Measurements from ENCODE around the gene SUPT20H.
A peak's percentile ranks its signal among the peaks of the same experiment; 100 is the strongest.

Gene SUPT20H

DNA sequence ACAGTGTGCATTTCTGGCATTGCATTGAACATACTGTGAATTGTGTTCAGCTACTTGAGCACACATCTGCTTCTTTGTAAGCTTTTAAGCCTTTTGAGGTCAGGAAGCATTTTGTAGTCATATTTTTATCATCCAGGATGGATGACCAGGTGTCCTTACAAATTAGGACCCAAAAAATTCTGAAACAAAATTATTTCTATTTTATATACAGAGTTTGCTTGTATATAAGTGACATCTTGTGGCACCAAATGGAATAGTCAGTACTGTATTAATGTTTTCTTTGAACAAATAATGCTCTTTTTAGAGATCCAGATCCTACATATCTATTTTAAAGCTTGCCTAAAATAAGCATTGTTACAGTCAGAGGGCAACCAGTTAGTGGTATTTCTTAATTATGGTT is 9.5 kb upstream of the SUPT20H start:
- TF ChIP-seq, protein P1, sequence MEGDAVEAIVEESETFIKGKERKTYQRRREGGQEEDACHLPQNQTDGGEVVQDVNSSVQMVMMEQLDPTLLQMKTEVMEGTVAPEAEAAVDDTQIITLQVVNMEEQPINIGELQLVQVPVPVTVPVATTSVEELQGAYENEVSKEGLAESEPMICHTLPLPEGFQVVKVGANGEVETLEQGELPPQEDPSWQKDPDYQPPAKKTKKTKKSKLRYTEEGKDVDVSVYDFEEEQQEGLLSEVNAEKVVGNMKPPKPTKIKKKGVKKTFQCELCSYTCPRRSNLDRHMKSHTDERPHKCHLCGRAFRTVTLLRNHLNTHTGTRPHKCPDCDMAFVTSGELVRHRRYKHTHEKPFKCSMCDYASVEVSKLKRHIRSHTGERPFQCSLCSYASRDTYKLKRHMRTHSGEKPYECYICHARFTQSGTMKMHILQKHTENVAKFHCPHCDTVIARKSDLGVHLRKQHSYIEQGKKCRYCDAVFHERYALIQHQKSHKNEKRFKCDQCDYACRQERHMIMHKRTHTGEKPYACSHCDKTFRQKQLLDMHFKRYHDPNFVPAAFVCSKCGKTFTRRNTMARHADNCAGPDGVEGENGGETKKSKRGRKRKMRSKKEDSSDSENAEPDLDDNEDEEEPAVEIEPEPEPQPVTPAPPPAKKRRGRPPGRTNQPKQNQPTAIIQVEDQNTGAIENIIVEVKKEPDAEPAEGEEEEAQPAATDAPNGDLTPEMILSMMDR (IDR thresholded peaks at IDR 0.05; ENCODE audit: low read length): peak; percentile 24; the same call in 1 of the 2 replicates
- TF ChIP-seq EZH2 (IDR thresholded peaks at IDR 0.05; ENCODE audit: borderline replicate concordance, low read length): no peak
- H3K9me3 ChIP-seq (ENCODE audit: low read length): no peaks in the 10 kb centered on the region
- no peaks in the 10 kb centered on the region for H3K27me3 ChIP-seq (ENCODE audit: insufficient read depth, low read length)
- no peak overlapping the region for H3K4me2 ChIP-seq (ENCODE audit: low read length)
- H3K36me3 ChIP-seq (ENCODE audit: insufficient read depth, low read length): no peaks in the 10 kb centered on the region
- H4K20me1 ChIP-seq (ENCODE audit: insufficient read depth, low read length): no peaks in the 10 kb centered on the region
- H3K79me2 ChIP-seq (ENCODE audit: insufficient read depth, low read length): no peaks in the 10 kb centered on the region
- no peak overlapping the region for H3K27ac ChIP-seq (ENCODE audit: low read depth, low read length, poor library complexity, severe bottlenecking)
- H3K4me3 ChIP-seq (ENCODE audit: low read depth, low read length, poor library complexity, severe bottlenecking): no peak overlapping the region
- H3F3A ChIP-seq (ENCODE audit: insufficient read depth, low read length): no peaks in the 10 kb centered on the region
- H3K4me1 ChIP-seq (ENCODE audit: insufficient read depth, low read length, severe bottlenecking): no peaks in the 10 kb centered on the region
- no peak overlapping the region for H3K9ac ChIP-seq (ENCODE audit: low read length)
- H3K9me2 ChIP-seq (ENCODE audit: low read depth, low read length): no peaks in the 10 kb centered on the region
- H2AFZ ChIP-seq (ENCODE audit: low read length): no peak overlapping the region

DNA sequence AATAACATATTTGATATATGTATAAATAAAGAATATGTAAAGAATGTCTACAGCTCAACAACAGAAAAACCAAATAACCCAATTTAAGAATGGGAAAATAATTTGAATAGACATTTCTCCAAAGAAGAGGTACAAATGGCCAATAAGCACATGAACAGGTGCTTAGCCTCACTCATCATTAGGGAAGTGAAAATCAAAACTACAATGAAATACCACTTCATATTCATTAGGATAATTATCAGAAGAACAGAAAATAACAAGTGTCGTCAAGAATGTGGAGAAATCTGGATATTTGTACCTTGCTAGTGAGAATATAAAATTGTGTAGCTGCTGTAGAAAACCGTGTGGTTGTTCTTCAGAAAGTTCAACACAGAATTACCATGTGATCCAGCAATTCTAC is 8.4 kb upstream of the SUPT20H start:
- Histone ChIP-seq H3K9me3 (ENCODE audit: low read length) (no peaks in the 10 kb centered on the region), H3K27me3 (ENCODE audit: insufficient read depth, low read length) (no peaks in the 10 kb centered on the region), H3F3A (ENCODE audit: insufficient read depth, low read length) (no peaks in the 10 kb centered on the region), H3K36me3 (ENCODE audit: insufficient read depth, low read length) (no peaks in the 10 kb centered on the region), H2AFZ (ENCODE audit: low read length) (no peak overlapping the region), H3K4me2 (ENCODE audit: low read length) (no peak overlapping the region), H3K4me1 (ENCODE audit: insufficient read depth, low read length, severe bottlenecking) (no peaks in the 10 kb centered on the region), H3K4me3 (ENCODE audit: low read depth, low read length, poor library complexity, severe bottlenecking) (no peak overlapping the region), H3K79me2 (ENCODE audit: insufficient read depth, low read length) (no peaks in the 10 kb centered on the region), H4K20me1 (ENCODE audit: insufficient read depth, low read length) (no peaks in the 10 kb centered on the region), H3K27ac (ENCODE audit: low read depth, low read length, poor library complexity, severe bottlenecking) (no peak overlapping the region), H3K9ac (ENCODE audit: low read length) (no peak overlapping the region), H3K9me2 (ENCODE audit: low read depth, low read length) (no peaks in the 10 kb centered on the region)
- TF ChIP-seq, protein P1 (IDR thresholded peaks at IDR 0.05; ENCODE audit: low read length): no peak
- TF ChIP-seq EZH2 (IDR thresholded peaks at IDR 0.05; ENCODE audit: borderline replicate concordance, low read length): no peak

DNA sequence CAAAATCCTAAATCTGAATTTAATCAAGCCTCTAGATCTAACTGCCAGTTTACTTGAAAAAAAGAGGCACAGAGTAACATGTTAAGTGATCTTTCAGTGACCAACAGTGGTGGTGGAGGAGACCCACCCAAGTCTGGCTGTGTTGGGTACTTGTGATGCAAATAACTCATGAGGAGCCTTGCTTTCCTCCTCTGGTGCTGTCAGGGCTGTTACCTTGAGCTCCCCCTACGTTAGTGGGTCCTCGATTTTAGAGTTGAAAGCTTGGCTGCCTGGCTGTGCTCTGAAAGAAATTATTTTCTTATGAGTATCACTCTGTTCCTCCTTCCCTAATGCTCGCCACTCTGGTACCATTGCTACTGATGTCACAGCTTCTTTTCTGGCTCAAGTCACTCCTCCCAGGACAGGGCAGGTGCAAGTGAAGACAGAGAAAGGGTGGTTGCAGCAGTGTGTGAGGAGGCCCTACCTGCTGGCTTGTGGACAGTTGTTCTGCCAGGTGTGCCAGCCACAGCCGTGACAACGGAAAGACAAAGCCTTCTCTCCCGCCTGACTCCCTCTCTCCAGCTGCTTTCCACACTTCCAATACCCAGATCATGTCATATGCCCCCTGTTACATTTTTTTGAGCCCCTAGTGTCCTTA is 6.5 kb upstream of the SUPT20H start:
- no peak overlapping the region for H2AFZ ChIP-seq (ENCODE audit: low read length)
- no peak overlapping the region for H3K4me2 ChIP-seq (ENCODE audit: low read length)
- no peaks in the 10 kb centered on the region for H3K4me1 ChIP-seq (ENCODE audit: insufficient read depth, low read length, severe bottlenecking)
- no peak for TF ChIP-seq EZH2 (IDR thresholded peaks at IDR 0.05; ENCODE audit: borderline replicate concordance, low read length)
- TF ChIP-seq, protein P1 (IDR thresholded peaks at IDR 0.05; ENCODE audit: low read length): no peak
- H3K9ac ChIP-seq (ENCODE audit: low read length): no peak overlapping the region
- no peaks in the 10 kb centered on the region for H3K27me3 ChIP-seq (ENCODE audit: insufficient read depth, low read length)
- H3K9me3 ChIP-seq (ENCODE audit: low read length): no peaks in the 10 kb centered on the region
- H3K79me2 ChIP-seq (ENCODE audit: insufficient read depth, low read length): no peaks in the 10 kb centered on the region
- H3K36me3 ChIP-seq (ENCODE audit: insufficient read depth, low read length): no peaks in the 10 kb centered on the region
- no peak overlapping the region for H3K4me3 ChIP-seq (ENCODE audit: low read depth, low read length, poor library complexity, severe bottlenecking)
- no peaks in the 10 kb centered on the region for H3F3A ChIP-seq (ENCODE audit: insufficient read depth, low read length)
- no peak overlapping the region for H3K27ac ChIP-seq (ENCODE audit: low read depth, low read length, poor library complexity, severe bottlenecking)
- H4K20me1 ChIP-seq (ENCODE audit: insufficient read depth, low read length): no peaks in the 10 kb centered on the region
- no peaks in the 10 kb centered on the region for H3K9me2 ChIP-seq (ENCODE audit: low read depth, low read length)

Measured in OCI-LY1 (cell line).